HG03442 (cell line): Measurements from ENCODE around the gene UBR4.

Source experiments
- ATAC-seq: cut with Tn5 transposase; IDR thresholded peaks from one replicate; pipeline ENCODE4 v1.9.1; 2021; ENCODE audit warnings: mild to moderate bottlenecking, moderate library complexity; ENCODE audit not compliant: unreplicated experiment

Gene UBR4

DNA sequence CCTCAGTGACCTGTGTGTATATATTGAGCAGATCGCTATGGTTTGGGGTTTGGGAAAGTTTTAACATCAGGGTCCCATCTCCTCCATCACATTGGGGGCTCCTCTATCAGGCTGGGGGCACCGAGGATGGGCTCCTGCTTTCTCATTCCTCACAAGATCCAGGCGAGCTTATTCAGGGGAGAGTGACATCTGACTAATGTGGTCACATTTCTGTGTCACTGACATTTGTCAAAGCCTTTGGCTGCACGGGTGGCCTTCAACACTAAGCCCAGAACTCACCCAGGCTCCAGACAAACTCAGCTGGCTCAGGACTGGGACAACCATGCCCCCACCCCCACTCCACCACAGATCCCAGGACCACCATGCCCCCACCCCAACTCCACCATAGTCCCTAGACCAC, 150.3 kb downstream of the UBR4 start:
- no peak for ATAC-seq

DNA sequence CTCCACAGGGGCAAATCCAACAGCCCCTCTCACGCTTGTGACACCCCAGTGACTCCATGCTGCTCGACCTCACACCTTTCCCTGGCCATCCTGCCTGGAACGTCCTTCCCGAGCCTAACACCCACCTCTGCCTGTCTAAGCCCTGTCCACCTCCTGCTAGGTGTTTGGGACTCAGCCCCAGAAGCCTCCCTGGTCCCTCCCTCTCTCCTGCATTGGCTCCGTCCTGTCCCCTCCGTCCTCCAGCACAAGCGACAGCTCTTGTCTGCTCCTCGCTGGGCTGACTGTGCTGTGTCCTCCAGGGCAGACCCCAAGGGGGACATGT, 151.6 kb downstream of the UBR4 start:
- no peak for ATAC-seq

DNA sequence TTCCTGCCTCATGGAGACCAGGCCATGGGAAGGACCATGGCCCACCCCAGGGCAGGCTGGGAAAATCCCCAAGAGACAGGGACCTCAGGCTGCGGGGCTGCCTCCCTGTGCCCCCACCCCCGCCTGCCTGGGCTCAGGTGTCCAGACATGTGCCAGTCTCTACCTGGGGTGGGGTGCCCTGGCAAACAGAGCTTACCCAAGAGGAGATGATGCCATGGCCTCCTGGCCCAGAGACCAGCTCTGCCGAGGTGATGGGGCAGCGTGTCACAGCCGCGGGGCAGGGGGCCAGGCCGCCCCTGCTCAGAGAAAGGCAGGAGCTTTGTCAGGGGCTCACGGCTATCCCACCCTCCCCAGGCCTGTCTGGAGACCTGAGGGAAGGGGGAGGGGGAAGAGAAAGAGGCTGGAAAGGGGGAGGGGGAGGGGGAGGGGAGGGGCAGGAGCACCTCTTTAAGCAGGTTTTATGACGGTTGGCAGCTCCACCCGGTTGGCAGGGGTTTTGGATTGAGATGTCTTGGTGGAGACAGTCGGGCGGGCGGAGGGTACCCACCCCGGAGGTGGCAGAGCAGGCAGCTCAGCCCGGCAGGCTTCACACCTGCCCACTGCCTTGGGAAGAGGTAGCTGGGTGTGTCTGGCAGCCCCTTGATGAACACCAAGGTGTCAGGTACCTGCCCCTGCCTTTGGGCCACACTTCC, 152.1 kb downstream of the UBR4 start:
- no peak for ATAC-seq

DNA sequence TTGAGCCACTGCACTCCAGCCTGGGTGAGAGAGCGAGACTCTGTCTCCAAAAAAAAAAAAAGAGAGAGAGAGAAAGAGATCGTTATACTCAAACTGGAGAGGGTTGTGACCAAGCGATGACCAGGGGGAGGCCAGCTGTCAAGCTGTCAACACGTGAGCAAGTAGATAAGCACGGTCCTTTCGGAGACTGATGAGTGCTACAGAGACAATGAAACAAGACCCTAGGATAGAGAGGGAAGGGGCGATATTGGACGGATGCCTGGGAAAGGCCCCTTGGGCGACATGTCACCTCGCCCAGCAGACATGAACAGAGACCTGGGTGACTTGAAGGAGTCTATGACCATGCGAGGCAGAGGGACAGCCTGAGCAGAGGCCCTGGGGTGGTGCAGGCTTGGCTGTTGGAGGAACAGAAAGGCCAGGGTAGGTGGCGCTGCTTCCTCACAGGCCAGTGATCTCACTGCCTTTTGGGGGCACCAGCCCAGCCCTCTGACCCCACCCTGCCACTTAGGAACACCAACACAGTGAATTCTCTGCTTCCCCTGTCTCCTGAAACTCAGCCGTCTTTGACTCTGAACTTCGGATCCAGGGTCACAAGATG, 152.8 kb downstream of the UBR4 start:
- no peak for ATAC-seq

DNA sequence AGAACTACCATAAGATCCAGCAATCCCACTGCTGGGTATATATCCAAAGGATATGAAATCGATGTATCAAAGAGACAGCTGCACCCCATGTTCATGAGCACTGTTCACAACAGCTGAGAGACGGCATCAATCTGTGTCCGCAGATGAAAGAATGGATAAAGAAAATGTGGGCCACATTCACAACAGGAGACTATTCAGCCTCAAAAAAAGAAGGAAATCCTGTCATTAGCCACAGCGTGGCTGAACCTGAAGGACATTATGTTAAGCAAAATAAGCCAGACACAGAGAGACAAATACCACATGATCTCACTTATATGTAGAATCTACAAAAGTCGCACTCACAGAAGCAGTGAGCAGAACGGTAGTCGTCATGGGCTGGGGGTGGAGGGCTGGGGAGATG, 154.4 kb downstream of the UBR4 start:
- ATAC-seq: no peak

DNA sequence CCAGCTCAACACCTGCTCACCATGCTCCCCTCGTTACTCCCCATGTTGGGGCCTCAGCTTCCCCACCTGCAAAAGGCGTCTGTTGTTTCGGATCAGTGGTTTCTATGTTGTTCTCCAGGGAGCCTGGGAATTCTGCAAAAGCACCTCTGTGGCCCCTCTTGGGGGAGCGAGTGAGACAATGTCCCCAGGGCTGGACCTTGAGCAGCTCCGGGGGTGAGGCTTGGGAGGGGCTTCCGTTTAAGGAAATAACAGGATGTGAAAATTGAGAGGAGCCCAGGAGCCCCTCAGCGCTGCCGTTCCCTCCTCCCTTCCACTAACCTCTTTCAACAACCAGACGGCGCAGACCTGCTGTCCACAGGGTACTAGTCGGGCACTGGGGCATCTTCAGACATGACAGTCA, 155.1 kb downstream of the UBR4 start:
- no peak for ATAC-seq

DNA sequence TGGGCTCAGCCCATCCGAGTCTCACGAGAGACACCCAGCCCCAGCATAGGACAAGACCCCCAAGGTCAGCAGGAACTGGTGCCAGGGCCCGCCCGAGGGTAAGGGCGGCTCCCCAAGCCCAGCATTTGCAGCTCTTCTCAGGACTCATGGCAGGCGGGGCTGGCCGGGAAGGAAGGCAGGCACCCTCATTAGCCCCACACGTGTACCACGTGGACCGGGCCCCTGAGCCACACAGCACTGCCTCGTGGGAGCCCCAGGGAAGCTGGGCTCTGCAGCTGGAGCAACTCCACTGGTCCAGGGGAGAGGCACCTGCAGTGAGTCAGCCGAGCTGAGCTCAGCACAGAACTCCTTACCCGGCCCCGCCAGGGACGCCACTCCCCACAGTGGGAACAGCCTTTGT, 155.8 kb downstream of the UBR4 start:
- ATAC-seq: no peak

DNA sequence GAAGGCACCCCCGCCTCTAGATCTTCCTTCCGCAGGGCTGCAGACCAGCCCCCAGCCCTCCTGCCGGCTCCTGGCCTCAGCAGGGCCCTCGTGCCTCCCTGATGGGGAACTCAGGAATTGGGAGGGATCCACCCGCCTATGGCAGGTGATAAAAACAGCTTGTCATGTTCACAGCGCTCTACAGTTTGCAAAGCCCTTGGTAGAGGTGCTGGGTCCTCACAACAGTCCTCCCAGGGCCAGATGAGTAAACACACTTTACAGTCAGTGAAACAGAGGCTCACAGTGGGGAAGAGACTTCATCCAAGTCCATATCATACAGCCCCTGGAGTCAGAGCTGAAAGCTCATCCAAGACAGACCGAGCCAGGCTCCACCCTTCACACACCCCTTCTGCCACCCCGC, 156.6 kb downstream of the UBR4 start:
- no peak for ATAC-seq

DNA sequence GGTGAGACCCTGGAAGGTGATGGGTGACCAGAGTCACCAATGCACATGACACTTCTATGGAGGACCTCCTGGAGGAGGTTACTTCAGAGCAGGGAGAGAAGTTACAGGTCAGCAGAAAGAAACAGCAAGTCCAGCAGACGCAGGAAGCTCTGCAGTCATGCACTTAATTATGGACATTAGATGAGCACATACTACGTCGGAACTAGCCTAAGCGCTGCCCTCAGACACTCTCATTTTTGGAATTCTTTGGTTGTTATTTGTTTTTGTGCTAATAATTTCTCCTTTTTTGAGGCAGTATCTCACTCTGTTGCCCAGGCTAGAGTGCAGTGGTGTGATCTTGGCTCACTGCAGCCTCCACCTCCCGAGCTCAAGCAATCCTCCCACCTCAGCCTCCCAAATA, 160.3 kb downstream of the UBR4 start:
- no peak for ATAC-seq

DNA sequence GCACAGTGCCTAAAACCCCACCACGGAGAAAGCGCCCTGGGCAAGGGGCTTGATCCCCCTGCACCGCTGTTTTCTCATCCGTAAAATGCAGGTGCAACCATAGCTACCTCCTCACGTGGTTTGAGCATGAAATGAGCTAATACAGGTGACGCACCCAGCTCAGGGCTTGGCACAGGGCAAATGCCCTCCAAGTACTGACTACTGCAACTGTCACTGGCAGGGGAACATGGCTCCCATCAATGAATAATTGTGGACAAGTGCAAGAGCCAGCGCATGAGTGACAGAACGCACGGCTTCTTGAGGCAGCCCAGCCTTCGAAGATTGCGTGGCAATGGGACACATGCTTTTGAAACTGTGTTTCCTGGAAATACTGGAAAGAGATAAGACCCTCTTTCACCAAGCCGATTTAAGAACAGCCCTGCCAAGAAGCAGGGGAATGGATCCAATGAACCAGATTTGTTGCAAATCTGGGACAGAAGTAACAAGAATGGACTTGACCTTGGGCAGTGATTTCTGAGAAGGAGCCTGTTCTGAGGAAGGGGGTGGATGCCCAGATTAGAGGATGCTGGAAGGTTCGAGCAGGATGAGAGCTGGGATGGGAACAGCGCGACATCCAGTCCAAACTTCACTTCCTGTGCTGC, 160.8 kb downstream of the UBR4 start:
- no peak for ATAC-seq

DNA sequence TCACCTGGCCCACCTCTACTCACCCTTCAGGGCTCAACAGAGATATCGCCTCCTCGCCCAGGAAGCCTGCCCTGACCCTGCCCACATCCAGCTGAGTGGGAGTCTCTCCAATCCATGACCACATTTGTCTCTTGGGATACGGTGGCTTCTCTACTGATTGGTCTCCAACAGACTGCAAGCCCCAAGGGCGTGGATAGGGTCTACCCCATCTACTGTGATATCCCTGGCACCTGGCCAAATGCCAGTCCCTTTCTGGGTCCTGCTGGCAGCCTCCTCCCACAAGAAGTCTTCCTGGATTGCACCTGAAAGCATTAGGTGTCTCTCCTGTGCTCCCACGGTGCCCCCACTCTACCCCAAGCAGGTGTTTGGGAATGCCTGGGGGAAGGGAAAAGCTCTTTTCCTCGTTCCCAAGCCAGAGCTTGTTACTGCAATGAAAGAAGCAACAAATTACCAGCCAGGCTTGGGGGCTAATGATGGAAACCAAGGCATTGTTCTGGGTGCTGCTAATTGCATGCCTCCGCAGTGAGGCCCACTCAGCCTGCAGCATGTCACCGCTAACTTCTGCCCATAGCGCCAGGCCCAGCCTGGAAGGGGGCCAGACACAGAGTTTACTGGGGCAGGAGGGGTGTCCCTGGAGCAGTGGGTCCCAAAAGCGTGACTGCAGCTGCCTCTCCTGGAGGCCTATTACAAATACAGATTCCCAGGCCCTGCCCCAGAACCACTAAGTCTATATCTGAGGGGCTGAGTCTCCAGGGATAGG, 162.9 kb downstream of the UBR4 start:
- ATAC-seq: no peak

DNA sequence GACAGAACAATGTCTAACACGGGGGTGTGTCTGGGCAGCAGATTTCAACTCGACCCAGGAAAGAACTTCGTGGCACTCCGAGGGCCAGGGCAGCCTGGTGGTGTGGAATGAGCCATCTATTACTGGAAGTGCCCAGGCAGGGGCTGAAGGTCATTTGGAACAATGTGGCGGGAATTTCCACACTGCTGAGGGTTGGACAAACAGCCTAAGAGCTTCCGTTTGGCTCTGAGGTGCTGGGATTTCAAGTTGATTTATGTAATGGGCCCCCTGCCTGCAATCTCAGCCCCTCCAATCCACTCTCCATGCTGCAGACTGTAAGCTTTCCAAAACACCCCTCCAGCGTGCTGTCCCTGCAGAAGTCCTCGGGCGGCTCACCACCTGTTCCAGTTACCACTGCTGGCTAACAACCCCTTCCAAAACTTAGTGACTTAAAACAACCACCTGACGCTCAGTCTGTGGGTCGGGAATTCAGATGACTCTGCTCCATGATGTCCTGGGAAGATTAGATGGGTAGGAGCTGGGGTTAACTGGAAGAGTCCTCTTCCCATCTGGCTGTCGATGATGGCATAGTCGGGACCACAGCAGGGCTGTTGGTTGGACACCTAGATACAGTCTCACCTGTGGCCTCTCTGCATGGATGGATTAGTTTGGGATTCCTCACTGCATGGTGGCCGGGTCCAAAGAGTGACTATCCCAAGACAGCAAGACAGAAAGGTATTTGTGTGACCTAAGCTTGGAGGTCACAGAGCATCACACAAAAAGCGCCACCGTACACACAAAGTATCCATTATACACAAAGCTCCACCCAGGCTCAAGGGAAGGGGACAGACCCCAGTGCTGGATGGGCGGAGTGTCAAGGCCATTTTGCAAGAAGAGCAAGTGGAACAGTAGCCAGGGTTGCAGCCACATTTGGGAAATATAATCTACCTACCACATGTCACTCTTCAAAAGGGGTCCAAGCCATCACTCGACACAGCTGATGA, 163.9 kb downstream of the UBR4 start:
- ATAC-seq: no peak

DNA sequence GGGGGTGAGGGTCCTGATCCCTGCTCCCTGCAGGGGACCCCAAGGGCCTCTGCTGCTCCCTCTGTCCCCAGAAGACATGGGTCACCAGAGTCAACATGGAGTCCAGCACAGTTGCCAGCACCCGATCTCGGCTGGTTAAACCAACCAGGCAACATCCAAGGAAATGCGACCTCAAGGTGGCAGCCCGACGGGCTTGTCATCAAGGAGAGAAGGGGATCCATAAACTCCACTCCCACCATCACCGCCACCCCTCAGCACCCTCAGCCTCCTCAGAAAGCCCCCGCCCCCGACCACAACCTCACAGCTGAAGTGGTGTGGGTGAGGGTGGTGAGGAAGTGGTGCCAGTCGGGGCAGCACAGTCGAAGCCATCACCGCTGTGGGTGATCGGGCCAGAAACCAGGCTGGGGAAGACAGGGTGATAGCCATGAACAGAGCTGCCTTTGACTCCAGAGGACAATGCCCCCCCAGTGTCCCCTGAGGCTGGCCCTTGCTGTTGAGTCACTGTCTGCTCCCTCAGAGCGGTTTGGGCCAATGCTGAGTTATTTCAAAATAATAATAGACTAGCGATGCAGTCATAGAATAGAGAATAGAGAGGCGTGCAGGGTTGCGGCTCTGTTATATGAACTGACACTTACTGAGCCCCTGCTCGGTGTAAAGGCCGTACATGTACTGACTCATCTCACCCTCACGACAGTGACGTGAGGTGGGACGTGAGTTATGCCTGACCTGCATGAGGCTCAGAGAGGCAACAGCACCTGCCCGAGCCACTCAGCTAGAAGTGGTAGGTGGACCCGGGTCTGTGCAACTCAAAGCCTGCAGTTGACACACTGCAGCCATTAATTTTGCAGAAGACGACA, 164.9 kb downstream of the UBR4 start:
- no peak for ATAC-seq

DNA sequence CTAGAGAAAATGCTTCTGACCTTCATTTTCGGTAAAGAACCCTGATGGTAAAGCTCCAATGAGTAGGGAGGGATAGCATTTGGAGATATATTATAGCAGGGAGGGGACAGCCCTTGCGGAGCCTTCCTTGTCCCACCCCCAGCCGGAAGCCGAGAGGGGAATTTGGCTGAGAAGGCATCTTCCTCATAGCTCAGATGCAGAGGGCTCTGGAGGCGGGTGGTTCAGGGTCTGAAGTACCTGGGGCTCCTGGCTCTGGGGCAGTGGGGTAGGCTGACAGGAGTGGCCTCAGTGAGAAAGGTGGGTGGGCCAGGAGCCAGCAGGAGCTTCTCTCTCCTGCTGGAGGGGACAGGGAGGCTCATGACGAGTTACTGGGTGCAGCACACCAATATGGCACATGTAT, 165.6 kb downstream of the UBR4 start:
- ATAC-seq: no peak

DNA sequence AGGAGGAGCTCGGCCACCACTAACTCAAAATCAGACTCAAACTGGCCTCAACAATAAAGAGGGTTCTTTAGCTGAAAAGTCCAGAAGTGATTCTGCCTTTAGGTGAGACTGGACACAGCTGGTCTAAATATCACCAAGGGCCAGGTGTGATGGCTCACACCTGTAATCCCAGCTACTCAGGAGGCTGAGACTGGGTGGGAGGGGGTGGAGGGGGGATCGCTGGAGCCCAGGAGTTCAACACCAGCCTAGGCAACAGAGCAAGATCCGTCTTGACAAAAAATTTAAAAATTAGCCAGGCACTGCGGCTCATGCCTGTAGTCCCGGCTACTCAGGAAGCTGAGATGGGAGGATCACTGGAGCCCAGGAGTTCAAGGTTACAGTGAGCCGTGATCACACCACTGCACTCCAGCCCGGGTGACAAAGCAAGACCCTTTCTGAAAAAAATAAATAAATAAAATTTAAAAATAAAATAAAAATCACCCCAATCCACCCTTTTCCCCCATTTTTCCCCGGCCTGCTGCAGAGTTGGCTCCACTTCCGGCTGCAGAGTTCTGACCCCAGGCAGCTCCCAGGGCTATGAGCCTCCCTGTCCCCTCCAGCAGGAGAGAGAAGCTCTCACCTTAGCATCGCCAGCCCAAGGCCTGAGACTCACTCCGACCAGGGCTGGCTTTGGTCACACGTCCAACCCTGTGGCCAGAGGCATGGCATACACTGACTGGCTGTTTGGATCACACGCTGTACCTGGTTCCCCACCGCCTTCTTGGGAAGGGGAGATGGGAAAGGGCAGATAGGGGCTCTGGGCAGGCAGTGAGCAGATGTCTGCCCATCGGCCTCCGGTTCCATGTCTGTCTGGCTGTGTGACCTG, 166.3 kb downstream of the UBR4 start:
- no peak for ATAC-seq

DNA sequence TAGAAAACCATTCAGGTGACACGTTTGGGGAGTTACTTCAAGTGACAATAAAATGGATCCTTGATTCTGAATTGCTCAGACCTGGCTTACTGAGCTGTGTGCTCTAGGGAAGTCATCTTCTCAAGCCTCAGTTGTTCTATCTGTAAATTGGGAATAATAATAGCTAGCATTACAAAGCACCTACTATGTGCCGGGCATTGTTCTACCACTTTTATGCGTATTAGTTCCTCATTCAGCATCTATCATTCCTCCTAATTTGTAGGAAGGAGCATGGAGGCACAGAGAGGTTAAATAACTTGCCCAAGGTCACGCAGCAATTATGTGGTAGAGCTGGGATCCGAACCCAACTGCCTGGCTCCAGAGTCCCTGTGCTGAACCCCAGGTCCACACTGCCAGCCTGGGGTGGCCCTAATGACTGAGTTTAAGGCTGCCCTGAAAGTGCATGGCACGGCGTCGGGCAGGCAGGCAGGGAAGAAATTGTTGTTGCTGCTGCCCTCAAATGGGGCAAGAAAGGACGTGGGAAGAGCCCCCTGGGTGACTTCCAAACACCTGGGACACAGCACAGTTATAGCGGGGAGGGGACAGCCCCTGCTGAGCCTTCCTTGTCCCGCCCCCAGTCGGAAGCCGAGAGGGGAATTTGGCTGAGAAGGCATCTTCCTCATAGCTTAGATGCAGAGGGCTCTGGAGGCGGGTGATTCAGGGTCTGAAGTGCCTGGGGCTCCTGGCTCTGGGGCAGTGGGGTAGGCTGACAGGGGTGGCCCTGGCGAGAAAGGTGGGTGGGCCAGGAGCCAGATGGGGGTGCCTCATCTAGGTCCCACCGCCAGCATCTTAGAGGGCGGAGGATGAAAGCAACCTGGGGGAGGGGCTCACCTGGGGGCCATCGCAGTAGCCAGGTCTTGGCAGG, 167.1 kb downstream of the UBR4 start:
- no peak for ATAC-seq

DNA sequence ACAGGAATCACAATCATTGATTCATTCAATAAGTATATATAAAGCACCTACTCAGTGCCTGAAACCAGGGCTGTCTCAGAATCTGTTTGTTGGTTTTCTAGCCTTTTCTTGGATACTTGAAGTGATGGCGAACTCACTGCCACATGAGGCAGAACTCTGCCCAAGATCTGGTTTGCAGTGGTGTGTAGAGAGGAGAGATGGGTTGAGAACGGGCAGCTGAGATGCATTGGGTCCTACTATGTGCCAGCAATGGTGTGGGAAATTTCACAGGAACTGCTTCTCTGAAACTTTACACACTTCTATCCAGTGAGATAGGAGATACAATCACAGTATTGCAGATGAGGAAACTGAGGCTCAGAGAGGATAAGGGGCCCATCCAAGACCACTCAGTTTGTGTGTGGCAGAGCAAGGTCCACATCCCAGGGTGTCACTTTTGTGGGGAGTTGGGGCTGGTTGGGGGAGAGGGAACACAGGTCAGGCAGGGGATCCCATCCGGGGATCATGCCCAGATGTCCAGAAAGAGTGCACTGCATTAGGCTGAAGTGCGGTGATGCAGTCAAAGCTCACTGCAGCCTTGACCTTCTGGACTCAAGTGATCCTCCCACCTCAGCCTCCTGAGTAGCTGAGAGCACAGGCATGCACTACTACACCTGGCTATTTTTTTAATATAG, 169.9 kb downstream of the UBR4 start:
- no peak for ATAC-seq
